Activated CD4-positive, alpha-beta T cell treated with anti-CD3 and anti-CD28 coated beads, Interleukin-2, Interleukin-6, amounts not matched to agents 100 ng/mL and 50 ng/mL, durations not matched to agents 16 hours and 8 hours (primary cell): ENCODE results near the gene CAPN15.

Experiments
- DNase-seq: peaks from one replicate; pipeline ENCODE4 v3.0.0-alpha.2; 2020

The CAPN15 gene

DNA sequence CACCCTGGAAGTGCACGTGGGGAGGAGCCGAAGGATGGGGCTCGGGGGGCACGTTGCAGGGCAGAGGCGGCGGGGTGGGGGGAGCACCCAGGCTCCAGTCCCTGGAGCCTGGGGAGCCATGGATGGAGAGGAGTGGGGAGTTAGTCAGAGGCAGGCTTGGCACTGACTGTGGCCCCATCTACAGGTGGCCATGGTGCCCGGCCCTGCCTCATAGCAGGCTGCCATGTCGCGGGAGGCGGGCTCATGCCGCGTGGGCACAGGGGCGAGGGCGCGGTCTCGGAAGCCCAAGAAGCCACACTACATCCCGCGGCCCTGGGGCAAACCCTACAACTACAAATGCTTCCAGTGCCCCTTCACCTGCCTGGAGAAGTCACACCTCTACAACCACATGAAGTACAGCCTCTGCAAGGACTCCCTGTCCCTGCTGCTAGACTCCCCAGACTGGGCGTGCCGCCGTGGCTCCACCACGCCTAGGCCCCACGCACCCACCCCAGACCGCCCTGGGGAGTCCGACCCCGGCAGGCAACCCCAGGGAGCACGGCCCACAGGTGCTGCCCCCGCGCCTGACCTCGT is 35.6 kb downstream of the CAPN15 start:
- no peak for DNase-seq

DNA sequence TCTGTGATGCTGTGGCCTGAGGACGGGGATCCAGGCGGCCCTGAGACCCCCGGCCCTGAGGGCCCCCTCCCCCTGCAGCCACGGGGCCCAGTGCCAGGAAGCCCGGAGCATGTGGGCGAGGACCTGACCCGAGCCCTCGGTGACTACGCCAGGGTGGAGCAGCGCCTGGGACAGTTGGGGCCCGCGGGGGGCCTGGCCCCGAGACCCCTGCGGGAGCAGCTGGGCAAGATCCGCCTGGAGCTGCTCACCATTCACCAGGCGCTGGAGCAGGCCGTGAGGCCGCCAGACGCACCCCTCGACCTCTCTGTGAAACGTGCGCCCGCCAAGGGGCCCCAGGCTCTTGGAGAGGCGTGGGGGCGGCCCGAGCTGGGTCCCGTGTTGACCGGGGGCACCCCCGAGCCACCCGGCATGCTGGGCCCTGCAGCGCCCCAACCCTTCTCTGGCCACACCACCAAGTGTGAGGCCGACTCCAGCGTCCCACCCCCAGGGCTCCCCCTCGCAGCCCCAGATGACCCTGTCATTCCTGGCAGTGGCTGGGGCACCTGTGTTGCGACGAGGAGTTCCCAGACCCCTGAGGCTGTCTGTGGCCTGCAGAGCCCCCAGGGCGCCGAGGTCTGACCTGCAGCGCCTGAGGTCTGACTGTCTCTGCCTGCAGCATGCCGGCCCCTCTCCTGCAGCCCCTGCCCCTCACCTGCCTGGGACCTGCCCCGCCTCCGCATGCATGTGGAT is 37.3 kb downstream of the CAPN15 start:
- DNase-seq = no peak

DNA sequence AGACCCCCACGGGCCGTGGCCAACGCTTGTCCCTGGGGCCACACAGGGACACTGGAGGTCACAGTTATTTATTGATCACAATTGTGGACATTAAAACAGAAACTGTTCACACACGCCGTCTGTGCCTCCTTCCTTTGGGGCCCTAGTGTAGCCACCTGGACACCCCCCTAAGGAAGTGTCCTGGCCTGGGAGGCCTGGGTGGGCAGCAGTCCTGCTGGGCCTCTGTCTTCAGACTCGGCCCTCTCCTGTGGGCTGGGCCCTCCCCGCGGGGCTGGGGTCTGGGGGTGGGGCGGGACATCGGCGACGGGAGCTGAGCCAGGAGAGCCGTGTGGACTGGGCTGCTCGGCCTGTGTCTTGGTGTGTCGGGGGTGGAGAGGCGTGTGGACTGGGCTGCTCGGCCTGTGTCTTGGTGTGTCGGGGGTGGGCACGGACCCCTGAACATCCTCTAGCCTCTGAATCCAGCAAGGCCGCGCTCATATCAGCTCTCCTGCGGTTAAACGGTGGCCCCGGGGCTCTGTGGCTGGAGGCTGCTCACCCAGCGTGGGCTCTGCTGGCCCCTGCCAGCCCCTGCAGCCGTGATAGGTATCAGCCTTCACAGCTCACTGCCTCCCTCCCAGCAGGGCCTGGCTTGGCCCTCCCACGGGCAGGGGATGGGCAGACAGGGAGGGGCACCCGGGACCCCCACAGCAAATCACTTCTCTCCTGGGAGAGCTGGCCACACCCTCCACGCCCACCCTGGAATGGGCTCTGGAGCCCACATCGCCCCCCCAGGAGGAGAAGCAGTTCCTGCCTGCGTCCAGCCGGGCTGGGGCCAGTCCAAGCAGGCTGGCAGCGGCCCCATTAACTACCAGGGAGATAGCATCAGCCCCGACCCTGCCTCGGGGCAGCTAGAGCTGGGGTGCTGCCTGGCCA is 38.2 kb downstream of the CAPN15 start:
- no peak for DNase-seq

DNA sequence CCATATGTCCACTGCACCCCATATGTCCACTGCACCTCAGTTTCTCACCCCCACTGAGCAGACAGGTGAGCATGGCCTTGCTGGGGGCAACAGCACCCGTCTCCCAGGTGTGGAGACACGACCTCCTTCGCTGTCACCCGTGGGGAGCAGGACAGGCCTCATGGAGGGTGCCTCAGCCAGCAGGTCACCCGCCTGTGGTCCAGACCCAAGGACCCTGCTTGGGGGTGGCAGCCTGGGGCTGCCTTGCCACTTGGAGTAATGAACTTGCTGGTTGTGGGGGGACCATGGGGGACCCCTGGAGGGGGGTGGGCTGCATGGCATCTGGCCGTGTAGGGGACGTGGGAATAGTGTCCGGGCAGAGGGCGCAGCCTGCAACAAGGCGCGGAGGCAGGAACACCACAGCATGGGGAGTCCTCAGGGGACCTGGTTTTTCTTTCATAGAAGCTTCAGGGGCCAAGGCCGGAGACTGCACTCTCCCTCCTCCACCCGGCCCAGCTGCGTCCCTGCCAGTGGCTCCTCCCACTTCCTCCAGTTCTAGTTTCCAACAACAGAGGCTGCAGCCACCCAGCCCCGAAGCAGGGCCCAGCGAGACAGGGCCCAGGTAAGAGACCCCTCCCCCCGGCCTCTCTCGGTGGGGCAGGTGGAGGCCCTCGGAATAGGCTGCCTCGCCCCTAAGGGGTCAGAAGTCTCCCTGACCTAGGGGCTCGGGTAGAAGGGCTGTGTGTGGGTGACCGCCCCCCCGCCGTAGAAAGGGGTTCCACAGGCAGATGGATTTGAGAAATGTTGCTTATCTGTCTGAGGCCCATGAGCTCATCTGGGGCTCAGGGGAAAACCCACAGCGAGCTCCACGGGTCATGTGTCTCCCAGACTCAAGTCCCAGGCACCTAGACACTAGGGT is 39.2 kb downstream of the CAPN15 start, which contains the start of gene NHLRC4:
Gene NHLRC4 (plus strand): TSS at position 531 of the 898 bp plus-strand sequence. CDS start 1,043 bp downstream, outside the sequence.
- DNase-seq = peak; percentile 63

DNA sequence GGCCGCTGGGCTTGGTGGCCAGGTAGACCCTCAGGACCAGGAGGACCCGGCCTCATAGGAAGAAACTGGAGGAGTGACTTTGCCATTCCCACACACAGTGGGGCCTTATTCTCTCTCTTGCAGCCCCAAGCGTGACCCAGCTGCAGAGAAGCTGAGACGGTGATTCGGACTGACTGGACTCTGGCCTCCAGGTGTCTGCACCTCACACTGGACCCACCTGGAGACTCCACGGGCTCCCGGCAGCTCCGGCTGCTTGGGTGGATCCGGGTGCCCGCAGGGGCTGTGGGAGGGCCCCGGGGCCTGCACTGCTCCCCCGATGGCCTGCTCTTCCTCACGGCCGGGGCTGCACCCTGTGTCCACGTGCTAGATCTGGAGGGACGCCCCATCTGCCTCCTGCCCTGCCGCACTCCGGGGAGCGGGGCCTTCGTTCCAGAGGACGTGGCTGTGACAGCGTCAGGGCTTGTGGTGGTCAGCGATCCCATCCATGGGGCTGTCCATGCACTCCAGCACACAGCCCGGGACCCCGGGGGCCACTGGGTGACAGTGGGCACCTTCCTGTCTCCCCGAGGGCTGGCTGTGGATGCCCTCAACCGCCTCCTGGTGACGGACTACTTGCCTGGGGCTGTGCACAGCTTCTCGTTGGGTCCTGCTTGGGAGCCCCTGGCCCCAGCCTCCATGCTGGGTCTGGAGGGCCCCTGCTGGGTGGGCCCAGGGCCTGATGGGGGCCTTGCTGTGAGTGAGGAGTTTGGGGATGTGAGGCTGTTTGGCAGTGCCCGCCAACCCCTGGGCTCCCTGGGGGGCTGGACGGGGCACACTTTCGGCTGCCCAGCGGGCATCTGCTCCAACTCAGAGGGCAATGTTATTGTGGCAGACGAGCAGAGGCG is 40.1 kb downstream of the CAPN15 start:
- DNase-seq = no peak

DNA sequence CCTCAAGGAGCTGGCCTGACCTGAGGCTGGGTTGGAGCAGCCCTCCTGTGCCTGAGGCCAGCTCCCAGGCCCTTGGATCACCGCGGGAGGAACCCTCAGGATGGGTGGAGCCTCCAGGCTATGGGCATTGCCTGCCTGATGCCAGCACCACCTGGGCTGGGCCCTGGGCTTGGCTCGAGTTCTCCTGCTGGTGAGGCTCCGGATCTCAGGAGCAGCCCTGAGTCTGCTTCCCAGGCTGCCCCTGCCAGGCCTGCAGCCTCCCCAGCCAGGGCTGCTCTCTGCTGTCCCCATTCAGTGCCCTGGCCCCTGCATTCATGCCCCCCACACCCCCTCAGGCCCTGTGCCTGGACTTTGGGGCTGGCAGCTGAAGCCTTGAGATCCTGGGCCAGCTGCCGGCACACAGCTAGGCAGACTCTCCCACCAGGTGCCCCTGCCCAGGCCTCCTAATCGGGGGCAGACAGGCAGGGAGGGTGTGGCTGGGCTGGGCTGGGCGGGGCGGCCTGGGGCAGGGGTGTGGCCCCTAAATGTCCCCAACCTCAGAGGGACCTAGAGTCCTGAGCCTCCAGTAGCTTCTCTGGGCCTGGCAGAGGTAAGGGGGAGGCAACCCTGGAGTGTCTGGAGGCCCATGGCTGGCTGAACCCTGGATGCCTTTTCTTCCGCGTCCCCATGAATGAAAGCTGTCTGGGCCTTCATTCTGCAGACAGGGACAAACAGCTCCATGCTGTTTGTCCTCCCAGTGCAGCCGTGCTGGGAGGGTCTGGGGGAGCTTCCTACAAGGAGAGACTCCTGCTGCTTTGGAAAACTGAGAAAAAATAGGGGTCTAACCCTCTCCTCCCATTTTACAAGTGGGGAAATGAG is 41.1 kb downstream of the CAPN15 start:
- no peak for DNase-seq

DNA sequence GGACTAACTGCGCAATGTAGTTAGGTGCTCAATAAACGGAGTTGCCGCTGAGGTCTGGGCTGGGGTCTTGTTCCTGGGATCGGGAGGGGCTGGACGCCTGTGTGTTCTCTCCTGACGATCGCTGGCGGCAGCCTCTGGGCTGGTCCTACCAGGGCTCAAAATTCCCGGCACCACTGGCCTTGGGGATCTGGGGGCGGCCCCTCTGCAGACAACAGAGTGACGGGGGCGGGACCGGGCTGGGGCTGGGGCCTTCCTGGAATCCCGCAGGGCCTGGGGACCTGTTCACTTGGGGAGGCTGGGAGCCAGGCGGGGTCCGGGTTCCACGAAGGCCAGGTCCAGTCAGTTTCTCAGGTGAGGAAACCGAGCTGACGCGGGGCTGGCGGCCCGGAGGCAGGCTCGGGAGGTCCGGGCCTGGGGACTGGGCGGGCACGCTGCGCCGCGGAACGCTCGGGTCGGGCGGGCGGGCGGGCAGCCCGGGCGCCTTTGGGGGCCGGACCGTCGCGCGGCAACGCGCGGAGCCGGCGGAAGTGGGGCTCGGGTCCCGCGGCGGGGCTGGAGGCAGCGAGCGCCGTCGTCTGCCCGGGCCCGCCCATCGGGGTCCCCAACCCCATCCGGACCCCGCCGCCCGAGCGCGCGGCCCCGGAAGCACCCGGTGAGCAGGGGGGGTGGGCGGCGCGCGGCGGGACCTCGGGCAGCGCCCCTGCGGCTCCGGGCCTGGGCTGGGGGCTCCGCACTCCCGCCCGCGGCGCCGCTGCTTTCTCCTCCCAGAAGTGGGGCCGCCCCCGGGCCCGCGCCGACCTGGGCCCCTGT is 42.1 kb downstream of the CAPN15 start, which contains the start of gene PIGQ:
Gene PIGQ (plus strand): TSS at position 524 of the 810 bp plus-strand sequence. CDS start 4,107 bp downstream, outside the sequence.
- DNase-seq = peak; percentile 78

DNA sequence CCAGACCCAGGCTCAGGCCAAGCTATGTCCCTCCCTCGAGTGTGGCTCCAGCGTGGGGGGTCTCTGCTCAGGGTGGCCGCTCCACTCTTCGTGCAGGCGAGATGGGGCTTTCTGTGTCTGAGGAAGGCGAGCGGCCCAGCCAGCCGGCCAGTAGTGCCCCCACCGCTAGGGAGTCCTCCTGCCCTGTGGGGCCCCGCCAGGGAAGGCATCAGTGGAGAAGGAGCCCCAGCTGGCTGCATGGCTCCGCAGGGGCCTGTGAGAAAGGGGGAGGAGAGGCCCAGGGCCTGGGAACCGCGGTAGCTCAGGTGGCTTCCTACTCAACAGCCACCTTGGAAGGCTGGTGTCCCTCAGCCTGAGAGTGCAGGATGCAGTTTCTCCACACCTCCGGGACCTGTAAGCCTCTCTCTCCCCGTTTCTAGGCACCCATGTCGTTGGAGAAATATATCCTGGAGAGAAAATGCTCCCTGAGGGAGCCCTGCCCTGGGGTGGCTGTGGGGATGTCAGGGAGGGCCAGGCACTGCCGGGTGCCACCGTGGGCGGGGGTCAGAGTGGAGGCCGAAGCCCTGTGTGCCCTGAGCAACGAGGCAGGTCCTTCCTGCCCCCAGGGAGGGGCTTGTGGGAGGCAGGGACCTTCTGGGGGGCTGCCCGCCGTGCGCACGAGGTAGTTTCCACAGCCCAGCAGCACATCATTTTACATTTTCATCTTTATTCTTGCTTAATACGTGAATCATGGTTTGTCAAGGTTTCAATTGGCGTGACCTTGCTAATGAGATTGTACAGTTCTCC is 45.5 kb downstream of the CAPN15 start:
- no peak for DNase-seq

DNA sequence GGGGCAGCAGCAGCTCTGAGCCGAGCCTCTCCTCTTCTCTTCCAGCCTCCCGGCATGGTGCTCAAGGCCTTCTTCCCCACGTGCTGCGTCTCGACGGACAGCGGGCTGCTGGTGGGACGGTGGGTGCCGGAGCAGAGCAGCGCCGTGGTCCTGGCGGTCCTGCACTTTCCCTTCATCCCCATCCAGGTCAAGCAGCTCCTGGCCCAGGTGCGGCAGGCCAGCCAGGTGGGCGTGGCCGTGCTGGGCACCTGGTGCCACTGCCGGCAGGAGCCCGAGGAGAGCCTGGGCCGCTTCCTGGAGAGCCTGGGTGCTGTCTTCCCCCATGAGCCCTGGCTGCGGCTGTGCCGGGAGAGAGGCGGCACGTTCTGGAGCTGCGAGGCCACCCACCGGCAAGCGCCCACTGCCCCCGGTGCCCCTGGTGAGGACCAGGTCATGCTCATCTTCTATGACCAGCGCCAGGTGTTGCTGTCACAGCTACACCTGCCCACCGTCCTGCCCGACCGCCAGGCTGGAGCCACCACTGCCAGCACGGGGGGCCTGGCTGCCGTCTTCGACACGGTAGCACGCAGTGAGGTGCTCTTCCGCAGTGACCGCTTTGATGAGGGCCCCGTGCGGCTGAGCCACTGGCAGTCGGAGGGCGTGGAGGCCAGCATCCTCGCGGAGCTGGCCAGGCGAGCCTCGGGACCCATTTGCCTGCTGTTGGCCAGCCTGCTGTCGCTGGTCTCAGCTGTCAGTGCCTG is 46.7 kb downstream of the CAPN15 start:
- DNase-seq = no peak

DNA sequence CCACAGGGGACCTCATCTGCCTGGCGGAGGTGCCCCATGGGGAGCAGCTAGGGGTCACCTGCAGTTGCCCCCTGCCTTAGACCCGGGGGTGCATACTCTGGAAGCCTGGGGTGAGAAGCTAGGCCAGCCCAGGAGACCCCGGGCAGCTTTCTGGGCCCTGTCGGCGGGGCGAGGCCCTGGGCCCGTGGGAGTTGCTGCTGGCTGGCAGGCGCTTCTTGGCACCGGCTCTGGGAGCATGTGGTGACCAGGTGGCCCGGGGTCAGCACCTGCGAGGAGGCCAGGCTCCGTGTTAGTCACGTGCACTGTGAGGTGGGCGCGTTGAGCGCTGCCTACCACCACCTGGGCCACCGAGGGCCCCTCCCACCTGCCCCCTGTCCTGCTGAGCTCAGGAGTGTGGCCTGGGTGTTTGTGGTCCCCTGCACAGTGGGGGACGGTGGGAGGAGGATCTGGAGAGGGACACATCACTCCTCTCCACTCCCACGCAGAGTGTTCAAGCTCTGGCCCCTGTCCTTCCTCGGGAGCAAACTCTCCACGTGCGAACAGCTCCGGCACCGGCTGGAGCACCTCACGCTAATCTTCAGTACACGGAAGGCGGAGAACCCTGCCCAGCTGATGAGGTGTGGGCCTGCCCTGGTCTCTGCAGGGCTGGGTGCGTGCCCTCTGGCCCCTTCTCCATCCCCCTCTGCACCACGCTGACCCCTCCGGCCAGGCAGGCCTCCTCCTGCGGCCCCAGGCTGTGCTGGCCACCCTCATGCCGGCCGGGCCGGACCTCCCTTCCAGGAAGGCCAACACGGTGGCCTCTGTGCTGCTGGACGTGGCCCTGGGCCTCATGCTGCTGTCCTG is 48.1 kb downstream of the CAPN15 start:
- DNase-seq = no peak

DNA sequence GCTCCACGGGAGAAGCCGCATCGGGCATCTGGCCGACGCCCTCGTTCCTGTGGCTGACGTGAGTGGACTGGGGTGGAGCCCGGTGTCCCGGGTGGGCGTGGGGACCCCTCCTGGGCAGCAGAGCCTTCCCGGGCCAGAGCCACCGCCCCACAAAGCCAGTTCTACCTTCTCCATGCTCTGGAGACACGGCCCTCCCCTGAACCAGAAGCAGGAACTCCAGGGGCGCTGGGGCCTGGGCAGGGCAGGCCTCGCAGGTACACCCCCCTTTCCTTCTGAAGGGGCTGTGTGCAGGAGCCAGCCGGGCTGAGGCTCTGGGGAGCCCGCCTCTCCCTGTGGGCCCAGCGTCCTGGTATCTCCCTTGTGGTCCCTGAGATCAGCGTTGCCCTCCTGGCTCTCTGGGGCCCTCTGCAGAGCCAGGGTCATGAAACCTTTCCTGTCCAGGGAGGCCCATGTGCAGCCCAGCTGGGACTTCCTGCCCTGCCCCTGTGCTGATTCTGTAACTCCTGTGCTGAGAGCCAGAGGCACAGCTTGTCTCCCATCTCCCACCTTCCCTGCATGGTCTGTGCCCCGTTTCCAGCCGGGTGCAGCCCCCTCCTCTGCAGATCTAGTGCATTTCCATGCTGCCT is 48.8 kb downstream of the CAPN15 start:
- DNase-seq = no peak

DNA sequence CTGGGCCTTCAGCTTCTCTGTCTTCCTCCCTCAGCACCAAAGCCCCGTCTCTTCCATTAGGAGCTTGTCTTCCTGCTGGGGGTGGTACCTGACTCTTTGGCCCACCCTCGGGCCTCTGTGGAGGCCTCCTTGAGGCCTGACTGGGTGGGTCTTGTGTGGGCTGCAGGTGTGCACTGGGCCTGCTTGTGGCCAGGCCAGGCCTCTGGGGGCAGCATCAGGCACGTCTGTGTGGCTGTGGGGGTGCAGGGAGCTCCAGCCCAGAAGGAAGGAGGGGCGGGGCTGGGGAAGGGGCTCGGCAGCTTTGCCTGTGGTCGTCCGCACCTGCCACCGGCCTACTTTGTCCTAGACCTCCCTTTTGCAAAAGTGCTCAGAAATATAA is 49.3 kb downstream of the CAPN15 start:
- no peak for DNase-seq

DNA sequence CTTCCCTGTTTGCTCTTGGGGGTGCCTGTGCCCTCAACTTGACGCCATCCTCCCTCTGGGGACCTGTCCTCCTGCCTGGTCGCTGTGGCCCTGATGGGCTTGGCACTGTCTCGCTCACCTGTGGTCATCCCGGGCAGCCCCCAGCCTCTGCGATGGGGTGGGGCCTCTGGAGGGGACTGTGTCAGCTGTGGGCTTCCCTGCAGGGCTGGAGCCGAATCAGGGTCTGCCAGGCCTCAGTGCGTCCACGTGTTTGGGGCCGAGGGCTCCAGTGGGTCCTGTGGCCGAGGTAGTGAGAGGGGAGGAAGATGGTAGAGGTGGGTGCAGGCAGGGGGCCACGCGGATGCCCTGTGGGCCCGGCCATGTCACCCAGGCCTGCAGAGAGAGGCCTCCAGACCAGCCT is 50.3 kb downstream of the CAPN15 start:
- no peak for DNase-seq

DNA sequence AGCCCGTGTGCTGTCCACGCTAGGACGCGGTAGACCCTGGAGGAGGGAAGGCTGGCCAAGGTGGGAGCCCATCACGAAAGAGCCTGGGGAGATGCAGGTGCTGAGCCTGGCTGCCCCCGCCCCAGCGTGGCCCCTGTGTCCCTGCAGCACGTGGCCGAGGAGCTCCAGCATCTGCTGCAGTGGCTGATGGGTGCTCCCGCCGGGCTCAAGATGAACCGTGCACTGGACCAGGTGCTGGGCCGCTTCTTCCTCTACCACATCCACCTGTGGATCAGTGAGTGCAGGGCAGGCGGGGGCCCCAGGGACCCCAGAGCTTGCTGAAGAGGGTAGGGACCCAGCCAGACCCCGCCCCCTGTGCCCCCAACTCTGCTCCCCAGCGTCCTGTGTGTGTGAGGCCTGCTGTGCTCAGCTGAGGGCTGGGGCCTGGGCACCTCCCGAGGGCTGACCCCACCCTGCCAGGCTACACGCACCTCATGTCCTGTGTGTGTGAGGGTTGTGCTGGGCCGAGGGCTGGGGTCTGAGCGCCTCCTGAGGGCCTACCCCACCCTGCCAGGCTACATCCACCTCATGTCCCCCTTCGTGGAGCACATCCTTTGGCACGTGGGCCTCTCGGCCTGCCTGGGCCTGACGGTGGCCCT is 50.8 kb downstream of the CAPN15 start:
- no peak for DNase-seq

DNA sequence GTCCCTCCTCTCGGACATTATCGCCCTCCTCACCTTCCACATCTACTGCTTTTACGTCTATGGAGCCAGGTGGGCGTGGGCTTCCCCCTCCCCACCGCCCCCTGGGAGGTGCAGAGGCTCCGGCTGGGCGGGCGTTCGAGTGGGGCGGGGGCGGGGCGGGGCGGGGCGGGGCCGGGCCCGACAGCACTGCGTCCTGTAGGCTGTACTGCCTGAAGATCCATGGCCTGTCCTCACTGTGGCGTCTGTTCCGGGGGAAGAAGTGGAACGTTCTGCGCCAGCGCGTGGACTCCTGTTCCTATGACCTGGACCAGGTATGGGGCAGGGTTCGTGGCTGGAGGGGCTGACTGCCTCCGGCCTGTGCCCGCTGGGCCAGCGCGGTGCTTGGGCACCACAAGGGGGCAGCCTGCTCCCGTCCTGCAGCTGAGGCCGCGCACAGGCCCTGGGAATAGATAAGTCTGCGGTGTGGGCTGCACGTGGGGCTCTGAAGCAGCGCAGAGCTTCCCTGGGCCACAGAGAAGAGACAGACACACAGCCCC is 51.4 kb downstream of the CAPN15 start:
- peak; percentile 74 for DNase-seq
